NCI-H460 (cell line): Measurements from ENCODE around the gene MED25. TPM values are rescaled to one million over a fixed set of nuclear protein-coding genes. Genes with fewer than 3 reads are reported as not detected.

Experiments
- DNase-seq: peaks from one replicate; pipeline ENCODE4 v3.0.0-alpha.2; 2016; ENCODE audit warnings: low read depth; ENCODE audit errors: extremely low read depth
- small RNA-seq, 2 experiments: library from RNA; depleted of rRNA; stranded (forward); fragments of <200 nt; gene quantifications; one replicate each; pipeline ENCODE3, GENCODE V24; 2014
- total RNA-seq: library from RNA; depleted of rRNA; stranded (reverse); fragments of >200 nt; shearing (Covaris generic); gene quantifications from 2 replicates; pipeline ENCODE4 v1.2.3, GENCODE V29; 2014; rRNA removed

Gene MED25
- total RNA-seq, 1 experiment from 2014 or later = 13.4 TPM

DNA sequence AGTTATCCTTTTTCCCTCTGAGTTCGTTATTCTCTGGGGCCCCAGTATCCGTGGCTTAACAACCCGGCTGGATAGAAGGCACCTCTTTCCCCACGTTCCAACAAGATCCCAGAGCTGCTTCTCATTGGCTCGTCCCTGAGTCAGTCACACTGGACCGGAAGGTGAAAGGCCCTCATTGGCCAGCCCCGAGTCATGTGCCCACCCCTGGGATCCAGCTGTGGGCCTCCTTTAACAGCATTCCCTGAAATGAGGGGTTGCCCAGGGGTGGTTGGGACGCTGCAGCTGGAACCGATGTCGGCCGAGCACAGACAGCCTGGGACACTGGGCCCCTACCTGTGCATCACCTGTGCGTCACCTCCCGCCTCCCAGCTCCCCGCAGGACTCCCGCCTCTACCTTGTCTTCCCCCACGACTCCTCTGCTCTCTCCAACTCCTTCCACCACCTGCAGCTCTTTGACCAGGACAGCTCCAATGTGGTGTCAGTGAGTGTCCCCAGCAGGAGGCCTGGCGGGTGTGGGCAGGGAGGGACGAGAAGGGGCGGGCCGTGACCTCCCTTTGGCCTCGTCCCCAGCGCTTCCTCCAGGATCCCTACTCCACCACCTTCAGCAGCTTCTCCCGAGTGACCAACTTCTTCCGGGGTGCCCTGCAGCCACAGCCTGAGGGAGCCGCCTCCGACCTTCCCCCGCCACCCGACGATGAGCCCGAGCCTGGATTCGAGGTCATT lies 63.7 kb downstream of the MED25 start:
- DNase-seq = no peak

DNA sequence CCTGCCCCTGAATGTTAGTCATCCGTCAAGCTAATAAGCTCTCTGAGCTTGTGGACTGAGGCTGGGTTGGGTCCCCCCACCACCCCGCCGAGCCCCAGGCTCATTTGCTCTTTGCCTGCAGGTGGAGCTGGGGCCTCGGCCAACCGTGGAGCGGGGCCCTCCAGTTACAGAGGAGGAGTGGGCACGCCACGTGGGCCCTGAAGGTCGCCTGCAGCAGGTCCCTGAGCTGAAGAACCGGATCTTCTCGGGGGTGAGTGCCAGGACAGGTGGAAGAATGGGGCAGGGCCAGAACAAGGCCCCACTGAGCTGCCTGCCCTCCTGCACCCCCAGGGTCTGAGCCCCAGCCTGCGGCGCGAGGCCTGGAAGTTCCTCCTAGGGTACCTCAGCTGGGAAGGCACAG lies 64.6 kb downstream of the MED25 start:
- DNase-seq = no peak

DNA sequence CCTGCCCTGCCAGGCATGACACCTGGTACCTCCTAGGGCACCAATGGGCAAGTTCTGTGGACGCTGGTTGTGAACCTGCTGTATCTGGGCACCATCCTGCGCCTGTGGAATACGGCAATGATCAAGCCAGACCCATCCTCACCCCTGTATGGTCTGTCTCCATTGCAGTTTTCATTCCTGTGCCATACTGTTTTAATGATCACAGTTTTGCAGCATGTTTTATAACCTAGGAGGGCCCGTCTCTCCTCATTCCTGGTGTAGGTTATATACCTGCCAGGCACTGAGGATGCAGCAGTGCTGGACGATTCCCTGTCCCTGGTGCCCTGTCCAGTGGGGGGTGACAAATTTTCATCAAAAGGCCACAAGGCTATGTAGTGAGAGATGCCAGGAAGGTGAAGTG lies 65.0 kb downstream of the MED25 start:
- DNase-seq = no peak

DNA sequence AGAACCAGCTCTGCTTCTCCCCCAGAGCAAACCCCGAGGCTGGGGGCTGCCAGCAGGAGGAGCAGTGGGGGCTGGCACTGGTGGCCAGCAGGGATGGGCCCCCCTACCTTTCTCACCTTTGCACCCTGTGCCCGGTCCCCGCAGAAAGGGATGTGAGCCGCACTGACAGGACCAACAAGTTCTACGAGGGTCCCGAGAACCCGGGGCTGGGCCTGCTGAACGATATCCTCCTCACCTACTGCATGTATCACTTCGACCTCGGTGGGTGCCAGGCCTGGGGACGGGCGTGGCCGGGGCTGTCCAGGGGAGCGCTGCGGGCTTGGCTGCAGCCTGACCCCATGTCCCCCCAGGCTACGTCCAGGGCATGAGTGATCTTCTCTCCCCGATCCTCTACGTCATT lies 66.0 kb downstream of the MED25 start:
- DNase-seq = no peak

DNA sequence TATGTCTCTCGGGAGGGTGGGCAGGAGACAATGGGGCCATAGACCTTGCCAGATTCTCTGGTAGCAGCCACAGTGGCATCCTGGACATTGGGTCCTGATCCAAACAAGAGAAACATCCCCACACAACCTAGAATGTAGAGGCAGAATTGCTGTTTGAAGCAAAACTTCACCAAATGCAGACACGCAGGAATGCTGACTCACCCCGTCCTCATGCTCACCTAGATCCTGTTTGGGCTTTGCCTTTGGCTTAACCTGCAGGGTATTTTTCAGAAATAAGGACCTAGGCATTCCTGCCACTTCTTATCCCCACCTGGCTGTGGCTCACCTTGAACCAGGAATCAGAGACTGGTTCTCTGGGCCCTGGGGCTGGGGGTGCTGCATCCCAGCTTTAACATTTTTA lies 66.7 kb downstream of the MED25 start:
- DNase-seq = no peak

Small RNAs within 50 kb of the gene (small RNA-seq; reads per million reads assigned to genes)
- gene MIR4749 (0.02 to 0.06 reads per million in 2 experiments), gene MIR6799 (0 reads per million in 2 experiments)

Other genes starting within 250 kb of the MED25 start
- gene NOSIP, start 237.7 kb upstream of the MED25 start, total RNA-seq = 21.8 and 31.8 TPM in 2 replicates
- gene PRRG2, start 237.0 kb upstream of the MED25 start, total RNA-seq = 0.14 TPM in 1 of 2 replicates, not detected in the other
- 2.1 and 3.0 TPM in 2 replicates for gene PRR12, start 227.1 kb upstream of the MED25 start, total RNA-seq
- 17.2 and 19.6 TPM in 2 replicates for gene RRAS, start 178.1 kb upstream of the MED25 start, total RNA-seq
- 8.3 and 12.3 TPM in 2 replicates for gene SCAF1, start 176.1 kb upstream of the MED25 start, total RNA-seq
- 36.5 and 38.0 TPM in 2 replicates for gene IRF3, start 152.4 kb upstream of the MED25 start, total RNA-seq
- gene BCL2L12, start 152.4 kb upstream of the MED25 start, total RNA-seq = 16.4 and 17.5 TPM in 2 replicates
- gene PRMT1, start 141.0 kb upstream of the MED25 start, total RNA-seq = 228 and 254 TPM in 2 replicates
- 3.1 and 3.2 TPM in 2 replicates for gene ADM5, start 128.7 kb upstream of the MED25 start, total RNA-seq
- gene CPT1C, start 127.2 kb upstream of the MED25 start, total RNA-seq = 1.7 and 2.2 TPM in 2 replicates
- gene TSKS, start 55.0 kb upstream of the MED25 start, total RNA-seq = not detected in 2 replicates
- gene AP2A1, start 51.3 kb upstream of the MED25 start, total RNA-seq = 25.6 and 29.1 TPM in 2 replicates
- gene FUZ, start 5.0 kb upstream of the MED25 start, total RNA-seq = 0.14 and 1.0 TPM in 2 replicates
- 24.9 and 25.8 TPM in 2 replicates for gene PTOV1, start 32.9 kb downstream of the MED25 start, total RNA-seq
- 22.3 and 31.4 TPM in 2 replicates for gene PNKP, start 49.3 kb downstream of the MED25 start, total RNA-seq
- gene AKT1S1, start 59.1 kb downstream of the MED25 start, total RNA-seq = 16.2 and 17.0 TPM in 2 replicates
- 6.9 and 9.5 TPM in 2 replicates for gene TBC1D17, start 59.4 kb downstream of the MED25 start, total RNA-seq
- not detected in 2 replicates for gene IL4I1, start 78.6 kb downstream of the MED25 start, total RNA-seq
- gene ATF5, start 110.9 kb downstream of the MED25 start, total RNA-seq = 21.7 and 22.5 TPM in 2 replicates
- gene NUP62, start 111.2 kb downstream of the MED25 start, total RNA-seq = 20.5 and 22.3 TPM in 2 replicates
- not detected in 2 replicates for gene SIGLEC11, start 142.9 kb downstream of the MED25 start, total RNA-seq
- 17.8 and 19.4 TPM in 2 replicates for gene VRK3, start 207.1 kb downstream of the MED25 start, total RNA-seq
- gene ZNF473, start 207.7 kb downstream of the MED25 start, total RNA-seq = 9.3 and 9.5 TPM in 2 replicates